GM12891 (cell line): ENCODE measurements around the gene MARCHF3.

Experiments used
- POLR2A ChIP-seq: IDR thresholded peaks from 2 replicates; pipeline ENCODE4 v1.6.1; 2011; ENCODE audit warnings: low read depth, low read length, control low read depth
- POLR2AphosphoS5 ChIP-seq: IDR thresholded peaks from 2 replicates; pipeline ENCODE4 v1.6.1; 2011; ENCODE audit warnings: low read depth, low read length, control low read depth
- POU2F2 ChIP-seq: IDR thresholded peaks from 2 replicates; pipeline ENCODE4 v1.6.1; 2011; ENCODE audit warnings: low read depth, mild to moderate bottlenecking, control low read depth, low read length, moderate library complexity
- TAF1 ChIP-seq: IDR thresholded peaks from 2 replicates; pipeline ENCODE4 v1.6.1; 2011; ENCODE audit warnings: low read depth, low read length, control low read depth

GRCh38 chr5:126858441-126858840 is 171.9 kb downstream of the MARCHF3 start:
- TF ChIP-seq POLR2A, result no peak
- TF ChIP-seq POLR2AphosphoS5, result no peak
- TF ChIP-seq TAF1, result no peak
- no peak for TF ChIP-seq POU2F2
